ENCODE data around the gene BAHCC1. TPM values are rescaled to one million over a fixed set of nuclear protein-coding genes. Genes with fewer than 3 reads are reported as not detected.

Gene BAHCC1
- total RNA-seq, 1 donor from 2014 or later = 4.8 TPM

DNA sequence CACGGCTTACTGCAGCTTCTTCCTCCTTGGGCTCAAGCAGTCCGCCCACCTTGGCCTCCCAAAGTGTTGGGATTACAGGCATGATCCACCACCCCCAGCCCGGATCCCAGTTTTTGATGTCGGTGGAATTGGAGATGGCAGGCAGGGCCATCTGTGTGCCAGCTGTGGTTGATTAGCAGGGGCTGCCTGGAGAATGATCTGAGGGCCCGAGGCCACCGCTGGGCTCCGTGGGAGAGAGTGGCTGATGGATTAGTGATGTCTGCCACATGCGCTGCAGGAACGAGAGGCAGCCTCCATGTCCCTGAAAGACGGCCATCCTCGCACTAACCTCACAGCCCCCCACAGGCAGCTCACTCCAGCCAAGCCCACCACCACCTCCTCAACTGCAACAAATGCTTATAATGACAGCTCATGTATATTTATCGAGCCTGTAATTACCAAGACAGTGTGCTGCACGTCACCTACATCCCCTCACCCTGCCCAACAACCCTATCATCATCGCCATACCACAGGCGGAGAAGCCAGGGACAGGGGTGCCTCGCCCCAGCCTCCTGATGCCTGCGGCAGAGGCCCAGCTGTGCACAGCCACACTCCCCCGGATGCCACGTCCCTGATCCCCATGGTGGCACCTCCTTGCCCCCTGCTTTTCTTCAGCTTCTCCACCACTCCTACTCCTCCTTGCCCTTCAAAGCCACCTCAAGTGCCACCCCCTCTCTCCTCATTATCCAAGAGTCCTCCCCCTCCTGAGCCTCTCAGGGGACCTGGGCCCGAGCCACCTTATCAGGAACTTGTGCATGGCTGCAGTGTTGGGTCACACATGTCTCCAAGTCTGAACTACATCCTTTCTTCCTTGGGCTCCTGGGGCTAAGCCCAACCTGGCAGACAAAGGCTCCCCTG, 84.2 kb downstream of the BAHCC1 start:
- TF ChIP-seq, protein P1, sequence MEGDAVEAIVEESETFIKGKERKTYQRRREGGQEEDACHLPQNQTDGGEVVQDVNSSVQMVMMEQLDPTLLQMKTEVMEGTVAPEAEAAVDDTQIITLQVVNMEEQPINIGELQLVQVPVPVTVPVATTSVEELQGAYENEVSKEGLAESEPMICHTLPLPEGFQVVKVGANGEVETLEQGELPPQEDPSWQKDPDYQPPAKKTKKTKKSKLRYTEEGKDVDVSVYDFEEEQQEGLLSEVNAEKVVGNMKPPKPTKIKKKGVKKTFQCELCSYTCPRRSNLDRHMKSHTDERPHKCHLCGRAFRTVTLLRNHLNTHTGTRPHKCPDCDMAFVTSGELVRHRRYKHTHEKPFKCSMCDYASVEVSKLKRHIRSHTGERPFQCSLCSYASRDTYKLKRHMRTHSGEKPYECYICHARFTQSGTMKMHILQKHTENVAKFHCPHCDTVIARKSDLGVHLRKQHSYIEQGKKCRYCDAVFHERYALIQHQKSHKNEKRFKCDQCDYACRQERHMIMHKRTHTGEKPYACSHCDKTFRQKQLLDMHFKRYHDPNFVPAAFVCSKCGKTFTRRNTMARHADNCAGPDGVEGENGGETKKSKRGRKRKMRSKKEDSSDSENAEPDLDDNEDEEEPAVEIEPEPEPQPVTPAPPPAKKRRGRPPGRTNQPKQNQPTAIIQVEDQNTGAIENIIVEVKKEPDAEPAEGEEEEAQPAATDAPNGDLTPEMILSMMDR (conservative IDR thresholded peaks at IDR 0.05; ENCODE audit: low read depth, low read length) = no peak
- H3K4me3 ChIP-seq (ENCODE audit: low read depth, low read length) = no peak overlapping the region
- no peak for DNase-seq (ENCODE audit: low read depth)

DNA sequence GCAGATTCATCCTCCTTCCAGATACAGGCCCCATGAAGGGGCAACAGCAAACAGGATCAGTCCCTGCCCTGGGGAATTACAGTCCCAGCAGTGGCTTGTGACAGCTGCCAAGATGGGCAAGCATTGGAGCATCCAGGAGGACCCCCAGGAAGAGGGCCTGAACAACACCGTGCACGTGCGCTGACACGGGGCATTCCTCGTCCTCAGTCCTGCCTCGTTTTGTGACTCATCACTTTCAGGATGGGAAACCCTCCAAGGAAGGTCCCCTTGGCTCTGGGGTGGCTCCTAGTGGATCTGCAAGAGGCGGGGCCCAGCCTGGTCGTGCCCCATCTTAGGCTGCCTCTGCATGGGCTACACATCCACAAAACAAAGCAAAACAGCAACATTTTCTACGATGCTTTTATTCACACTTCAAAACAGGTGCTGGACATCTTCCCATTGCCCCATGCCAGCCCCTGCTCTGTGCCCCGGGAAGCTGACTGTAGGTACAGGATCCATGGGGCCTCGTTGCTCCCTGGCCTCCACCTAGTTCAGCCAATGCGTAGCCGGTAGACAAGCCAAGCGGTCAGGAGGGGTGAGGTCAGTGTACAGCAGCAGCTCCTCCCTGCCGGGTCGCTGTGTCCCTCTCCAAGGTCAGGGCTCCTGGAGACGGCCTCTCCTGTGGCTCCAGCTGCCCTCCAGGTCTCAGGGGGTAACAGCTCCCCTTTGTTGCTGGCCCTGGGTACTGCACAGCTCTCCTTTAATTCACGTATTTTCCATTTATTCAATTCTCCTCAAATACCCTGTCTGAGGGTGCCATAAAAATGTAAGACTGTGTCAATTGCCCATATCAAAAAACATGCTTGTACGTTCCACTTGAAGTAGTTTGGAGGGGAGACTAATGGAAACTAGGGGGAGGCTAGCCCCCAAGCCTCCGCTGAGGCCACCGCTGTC, 85.1 kb downstream of the BAHCC1 start:
- TF ChIP-seq, protein P1 (conservative IDR thresholded peaks at IDR 0.05; ENCODE audit: low read depth, low read length) = peak; percentile 15
- no peak for DNase-seq (ENCODE audit: low read depth)
- H3K4me3 ChIP-seq (ENCODE audit: low read depth, low read length) = no peak overlapping the region

DNA sequence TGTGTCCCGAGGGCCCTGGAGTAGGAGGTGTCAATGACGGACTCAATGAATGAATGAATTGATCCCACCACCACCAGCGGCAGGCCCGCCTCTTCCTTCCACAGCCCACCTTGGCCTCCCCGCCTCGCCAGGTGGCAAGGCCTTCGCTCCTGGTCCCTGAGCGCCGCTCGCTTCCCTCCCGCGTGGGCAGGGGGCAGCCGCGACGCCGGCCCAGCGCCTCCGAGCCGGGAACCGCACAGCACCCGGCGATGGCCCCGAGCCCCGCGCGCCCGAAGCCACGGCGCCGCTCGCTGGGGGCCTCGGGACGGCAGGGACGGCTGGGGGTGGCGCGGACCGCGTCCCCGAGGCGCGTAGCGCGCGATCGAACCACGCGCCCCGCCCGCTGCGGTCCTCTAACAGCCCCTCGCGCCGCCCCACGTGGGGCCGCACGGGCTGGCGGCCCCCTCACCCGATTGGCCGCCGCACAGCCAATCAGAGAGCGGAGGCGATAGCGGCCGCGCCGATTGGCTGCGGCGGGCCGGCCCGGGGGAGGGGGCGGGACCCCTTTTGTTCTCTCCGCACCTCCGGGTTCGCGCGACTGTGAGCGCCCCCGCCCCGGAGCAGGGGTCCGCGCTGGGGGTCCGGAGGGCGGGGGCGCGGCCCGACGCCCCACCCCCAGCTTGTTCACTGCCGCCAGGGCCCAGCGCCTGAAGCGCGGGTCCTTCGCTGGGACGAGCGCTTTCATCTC, 86.0 kb downstream of the BAHCC1 start:
- no peak for DNase-seq (ENCODE audit: low read depth)
- peak overlapping the region; percentile 52 for H3K4me3 ChIP-seq (ENCODE audit: low read depth, low read length)
- TF ChIP-seq, protein P1 (conservative IDR thresholded peaks at IDR 0.05; ENCODE audit: low read depth, low read length) = no peak

DNA sequence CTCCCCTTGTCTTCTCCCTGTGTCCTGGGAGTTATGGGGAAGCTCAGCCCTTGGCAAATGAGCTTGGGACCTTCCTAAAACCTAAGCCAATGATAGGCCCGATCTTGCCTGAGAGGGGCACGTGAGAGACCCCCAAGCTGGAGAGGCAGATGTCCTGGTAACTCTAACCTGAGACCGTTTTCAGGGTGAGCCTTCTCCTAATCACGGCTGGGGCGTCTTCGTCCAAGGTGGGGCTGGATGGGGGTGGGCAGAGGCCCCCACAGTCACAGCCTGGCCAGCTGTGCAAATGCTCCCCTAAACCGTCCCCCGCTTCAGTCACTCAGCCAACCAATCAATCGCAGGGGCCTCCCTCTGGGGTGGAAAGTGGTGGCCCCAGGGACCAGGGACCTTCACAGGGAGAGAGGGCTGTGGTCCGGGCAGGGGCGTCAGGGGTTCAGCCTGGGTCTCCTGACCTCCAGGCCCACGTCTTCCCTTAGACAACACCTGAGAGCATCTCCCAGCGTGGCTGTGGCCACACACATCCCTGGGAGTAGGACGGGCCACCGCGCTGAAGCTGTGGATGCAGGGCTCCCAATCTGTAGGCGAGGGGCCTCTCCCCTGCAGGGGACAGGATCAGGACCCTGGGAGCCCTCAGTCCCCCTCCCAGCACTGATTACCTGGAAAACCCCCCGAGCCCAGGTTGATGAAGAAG, 86.7 kb downstream of the BAHCC1 start:
- DNase-seq (ENCODE audit: low read depth) = no peak
- TF ChIP-seq, protein P1 (conservative IDR thresholded peaks at IDR 0.05; ENCODE audit: low read depth, low read length) = no peak
- H3K4me3 ChIP-seq (ENCODE audit: low read depth, low read length) = peak overlapping the region; percentile 52

DNA sequence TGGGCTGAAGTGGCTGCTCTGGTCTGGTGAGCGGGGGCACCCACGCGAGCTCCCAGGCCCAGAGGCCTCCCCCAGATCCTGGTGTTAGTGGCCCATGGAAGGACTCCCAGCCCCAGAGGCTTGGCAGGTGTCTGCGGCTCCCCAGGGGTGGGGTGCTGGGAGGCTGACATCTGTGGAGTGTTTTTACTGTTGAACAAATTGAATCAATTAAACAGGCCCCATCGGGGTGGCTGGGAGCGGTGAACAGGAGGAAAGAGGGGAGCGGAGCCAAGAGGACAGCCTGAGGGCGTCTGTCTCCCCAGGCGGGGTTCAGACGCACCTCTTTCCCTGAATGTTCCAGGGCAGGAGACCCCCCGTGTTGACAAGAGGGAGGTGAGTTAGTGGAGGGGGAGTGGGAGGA, 87.4 kb downstream of the BAHCC1 start:
- no peak for DNase-seq (ENCODE audit: low read depth)
- H3K4me3 ChIP-seq (ENCODE audit: low read depth, low read length) = no peak overlapping the region
- TF ChIP-seq, protein P1 (conservative IDR thresholded peaks at IDR 0.05; ENCODE audit: low read depth, low read length) = no peak

All from epithelial cell of proximal tubule (primary cell).